GM18520 (cell line): ENCODE measurements around the gene APLP2.
"Not testable (repeated sequence)": the region's sequence is repeated elsewhere in the genome, so short reads cannot be mapped to it uniquely, and the experiment has no call there.

Experiments used
- ATAC-seq: cut with Tn5 transposase; IDR thresholded peaks from one replicate; pipeline ENCODE4 v1.9.1; 2021; ENCODE audit not compliant: unreplicated experiment

APLP2 gene

GRCh38 chr11:130088919-130089673, 19.4 kb downstream of the APLP2 start:
- no peak for ATAC-seq

GRCh38 chr11:130089674-130090073, 20.0 kb downstream of the APLP2 start:
- ATAC-seq, result no peak

- ATAC-seq, result not testable (repeated sequence)
Observed at GRCh38 chr11:130090517-130090916, 20.8 kb downstream of the APLP2 start.

- not testable (repeated sequence) for ATAC-seq
Observed at GRCh38 chr11:130091169-130091568, 21.5 kb downstream of the APLP2 start.

- no peak for ATAC-seq
Observed at GRCh38 chr11:130092661-130093060, 23.0 kb downstream of the APLP2 start.

- ATAC-seq, result no peak
Observed at GRCh38 chr11:130094614-130095013, 24.9 kb downstream of the APLP2 start.

GRCh38 chr11:130095326-130095725, 25.6 kb downstream of the APLP2 start:
- no peak for ATAC-seq

- ATAC-seq, result no peak
Observed at GRCh38 chr11:130096042-130096441, 26.3 kb downstream of the APLP2 start.

GRCh38 chr11:130096823-130097222, 27.1 kb downstream of the APLP2 start:
- ATAC-seq, result no peak

- ATAC-seq, result no peak
Observed at GRCh38 chr11:130097285-130097684, 27.6 kb downstream of the APLP2 start.

GRCh38 chr11:130099356-130099755, 29.7 kb downstream of the APLP2 start:
- no peak for ATAC-seq

- ATAC-seq, result no peak
Observed at GRCh38 chr11:130100381-130101095, 30.8 kb downstream of the APLP2 start.

GRCh38 chr11:130101661-130102060, 32.0 kb downstream of the APLP2 start:
- ATAC-seq, result no peak

- no peak for ATAC-seq
Observed at GRCh38 chr11:130102301-130103249, 32.9 kb downstream of the APLP2 start.

- no peak for ATAC-seq
Observed at GRCh38 chr11:130103296-130103814, 33.7 kb downstream of the APLP2 start.

- ATAC-seq, result no peak
Observed at GRCh38 chr11:130106381-130106780, 36.7 kb downstream of the APLP2 start.

GRCh38 chr11:130108671-130109070, 39.0 kb downstream of the APLP2 start:
- not testable (repeated sequence) for ATAC-seq

- no peak for ATAC-seq
Observed at GRCh38 chr11:130109386-130109785, 39.7 kb downstream of the APLP2 start.

GRCh38 chr11:130110339-130111108, 40.8 kb downstream of the APLP2 start:
- no peak for ATAC-seq
